H1 (cell line): Measurements from ENCODE around the gene TMPRSS9. TPM values are rescaled to one million over a fixed set of nuclear protein-coding genes. Genes with fewer than 3 reads are reported as not detected.

Experiments used
- BCL11A ChIP-seq, 2 experiments: IDR thresholded peaks; one replicate each; pipeline ENCODE4 v1.6.1; 2011; ENCODE audit warnings: low read depth in 2 of 2, low read length in 2 of 2, mild to moderate bottlenecking in 2 of 2
- CEBPB ChIP-seq: IDR thresholded peaks from 2 replicates; pipeline ENCODE4 v1.6.1; 2012; ENCODE audit warnings: low read depth, low read length
- EP300 ChIP-seq, 2 experiments: IDR thresholded peaks; 1 replicate in 1 of 2; 2 replicates in 1 of 2; pipeline ENCODE4 v1.6.1; 2011 to 2012; ENCODE audit warnings: low read depth in 2 of 2, low read length in 2 of 2, mild to moderate bottlenecking in 2 of 2, borderline replicate concordance in 1 of 2, inconsistent platforms in 1 of 2, moderate library complexity in 1 of 2
- JUN ChIP-seq: IDR thresholded peaks from 2 replicates; pipeline ENCODE4 v1.6.1; 2011; ENCODE audit warnings: low read depth, mild to moderate bottlenecking, improper control_type of control experiment, low read length
- POLR2AphosphoS5 ChIP-seq: IDR thresholded peaks from 2 replicates; pipeline ENCODE4 v1.6.1; 2011; ENCODE audit warnings: low read depth, low read length
- RFX5 ChIP-seq: IDR thresholded peaks from 2 replicates; pipeline ENCODE4 v1.6.1; 2011; ENCODE audit warnings: low read depth, low read length, improper control_type of control experiment, borderline replicate concordance
- SIX5 ChIP-seq: IDR thresholded peaks from 2 replicates; pipeline ENCODE4 v1.6.1; 2011; ENCODE audit warnings: mild to moderate bottlenecking, low read depth, low read length
- TAF7 ChIP-seq: optimal IDR thresholded peaks from 2 replicates; pipeline ENCODE3; 2011; ENCODE audit warnings: low read depth, mild to moderate bottlenecking, inconsistent platforms, low read length, moderate library complexity, borderline replicate concordance
- ZNF274 ChIP-seq: IDR thresholded peaks from 2 replicates; pipeline ENCODE4 v1.7.0; 2012; ENCODE audit warnings: low read length, borderline replicate concordance; ENCODE audit errors: extremely low read depth
- polyA plus RNA-seq, 7 experiments: library from polyadenylated mRNA; depleted of rRNA in 3 of 7; stranded (reverse) in 5 of 7; unstranded in 2 of 7; fragments of >200 nt in 5 of 7; fragments of 200-250 nt in 2 of 7; gene quantifications; 1 replicate in 5 of 7; 2 replicates in 1 of 7; 4 replicates in 1 of 7; pipeline versions ENCODE4 v1.2.1 to v1.2.3, GENCODE V29; 2011 to 2013; ENCODE audit warnings: missing spikeins in 2 of 7, mixed read lengths in 2 of 7
- total RNA-seq: library from RNA; stranded (reverse); fragmentation: NEBNext Ultra II Directional; extraction: Animal tissue kit (Norgen Biotek cat#: 25700); gene quantifications from 2 replicates; pipeline ENCODE4 v1.2.1, GENCODE V29; 2021
- TF ChIP-seq, protein P1 (sequence below): fragments of 300-600 bp; sonication (generic); IDR thresholded peaks from 2 replicates; pipeline ENCODE4 v1.7.1; 2012; ENCODE audit warnings: low read length, moderate library complexity, mild to moderate bottlenecking, inconsistent platforms; ENCODE audit not compliant: insufficient replicate concordance
- TF ChIP-seq, protein P2 (sequence below): IDR thresholded peaks from 2 replicates; pipeline ENCODE4 v1.6.1; 2011; ENCODE audit warnings: low read depth, mild to moderate bottlenecking, low read length; ENCODE audit not compliant: insufficient read depth

Gene TMPRSS9
- total and polyA plus RNA-seq, 2 of the 8 experiments (the other 6 are each of a cell fraction or from before 2014, with no cell fraction given), result 0.15 to 0.19 TPM

DNA sequence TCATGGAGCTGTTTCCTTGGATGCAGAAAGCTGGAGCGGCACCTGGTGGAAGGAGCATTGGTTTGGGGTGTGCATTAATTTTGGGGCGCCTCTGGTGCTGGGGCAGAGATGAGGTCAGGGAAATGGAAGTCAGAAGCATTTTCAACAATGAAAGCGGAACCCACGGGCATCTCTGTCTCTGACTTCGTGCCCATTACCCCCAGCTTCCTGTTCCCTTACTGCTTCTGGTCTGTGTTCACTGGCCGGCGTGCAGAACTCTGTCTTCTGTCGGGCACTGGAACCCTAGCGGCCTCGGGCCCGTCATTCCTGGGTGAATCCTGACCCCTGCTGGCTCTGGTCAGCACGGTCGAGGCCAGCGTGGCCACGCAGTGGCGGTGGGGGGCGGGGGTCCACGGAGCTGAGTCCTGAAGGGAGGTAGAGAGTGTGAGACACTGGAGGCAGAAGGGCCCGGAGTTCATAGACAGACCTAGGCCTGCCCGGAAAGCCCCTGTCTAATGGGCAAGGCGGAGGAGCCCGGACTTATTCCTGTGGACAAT is 44.2 kb upstream of the TMPRSS9 start (continued):
- TF ChIP-seq, protein P1, sequence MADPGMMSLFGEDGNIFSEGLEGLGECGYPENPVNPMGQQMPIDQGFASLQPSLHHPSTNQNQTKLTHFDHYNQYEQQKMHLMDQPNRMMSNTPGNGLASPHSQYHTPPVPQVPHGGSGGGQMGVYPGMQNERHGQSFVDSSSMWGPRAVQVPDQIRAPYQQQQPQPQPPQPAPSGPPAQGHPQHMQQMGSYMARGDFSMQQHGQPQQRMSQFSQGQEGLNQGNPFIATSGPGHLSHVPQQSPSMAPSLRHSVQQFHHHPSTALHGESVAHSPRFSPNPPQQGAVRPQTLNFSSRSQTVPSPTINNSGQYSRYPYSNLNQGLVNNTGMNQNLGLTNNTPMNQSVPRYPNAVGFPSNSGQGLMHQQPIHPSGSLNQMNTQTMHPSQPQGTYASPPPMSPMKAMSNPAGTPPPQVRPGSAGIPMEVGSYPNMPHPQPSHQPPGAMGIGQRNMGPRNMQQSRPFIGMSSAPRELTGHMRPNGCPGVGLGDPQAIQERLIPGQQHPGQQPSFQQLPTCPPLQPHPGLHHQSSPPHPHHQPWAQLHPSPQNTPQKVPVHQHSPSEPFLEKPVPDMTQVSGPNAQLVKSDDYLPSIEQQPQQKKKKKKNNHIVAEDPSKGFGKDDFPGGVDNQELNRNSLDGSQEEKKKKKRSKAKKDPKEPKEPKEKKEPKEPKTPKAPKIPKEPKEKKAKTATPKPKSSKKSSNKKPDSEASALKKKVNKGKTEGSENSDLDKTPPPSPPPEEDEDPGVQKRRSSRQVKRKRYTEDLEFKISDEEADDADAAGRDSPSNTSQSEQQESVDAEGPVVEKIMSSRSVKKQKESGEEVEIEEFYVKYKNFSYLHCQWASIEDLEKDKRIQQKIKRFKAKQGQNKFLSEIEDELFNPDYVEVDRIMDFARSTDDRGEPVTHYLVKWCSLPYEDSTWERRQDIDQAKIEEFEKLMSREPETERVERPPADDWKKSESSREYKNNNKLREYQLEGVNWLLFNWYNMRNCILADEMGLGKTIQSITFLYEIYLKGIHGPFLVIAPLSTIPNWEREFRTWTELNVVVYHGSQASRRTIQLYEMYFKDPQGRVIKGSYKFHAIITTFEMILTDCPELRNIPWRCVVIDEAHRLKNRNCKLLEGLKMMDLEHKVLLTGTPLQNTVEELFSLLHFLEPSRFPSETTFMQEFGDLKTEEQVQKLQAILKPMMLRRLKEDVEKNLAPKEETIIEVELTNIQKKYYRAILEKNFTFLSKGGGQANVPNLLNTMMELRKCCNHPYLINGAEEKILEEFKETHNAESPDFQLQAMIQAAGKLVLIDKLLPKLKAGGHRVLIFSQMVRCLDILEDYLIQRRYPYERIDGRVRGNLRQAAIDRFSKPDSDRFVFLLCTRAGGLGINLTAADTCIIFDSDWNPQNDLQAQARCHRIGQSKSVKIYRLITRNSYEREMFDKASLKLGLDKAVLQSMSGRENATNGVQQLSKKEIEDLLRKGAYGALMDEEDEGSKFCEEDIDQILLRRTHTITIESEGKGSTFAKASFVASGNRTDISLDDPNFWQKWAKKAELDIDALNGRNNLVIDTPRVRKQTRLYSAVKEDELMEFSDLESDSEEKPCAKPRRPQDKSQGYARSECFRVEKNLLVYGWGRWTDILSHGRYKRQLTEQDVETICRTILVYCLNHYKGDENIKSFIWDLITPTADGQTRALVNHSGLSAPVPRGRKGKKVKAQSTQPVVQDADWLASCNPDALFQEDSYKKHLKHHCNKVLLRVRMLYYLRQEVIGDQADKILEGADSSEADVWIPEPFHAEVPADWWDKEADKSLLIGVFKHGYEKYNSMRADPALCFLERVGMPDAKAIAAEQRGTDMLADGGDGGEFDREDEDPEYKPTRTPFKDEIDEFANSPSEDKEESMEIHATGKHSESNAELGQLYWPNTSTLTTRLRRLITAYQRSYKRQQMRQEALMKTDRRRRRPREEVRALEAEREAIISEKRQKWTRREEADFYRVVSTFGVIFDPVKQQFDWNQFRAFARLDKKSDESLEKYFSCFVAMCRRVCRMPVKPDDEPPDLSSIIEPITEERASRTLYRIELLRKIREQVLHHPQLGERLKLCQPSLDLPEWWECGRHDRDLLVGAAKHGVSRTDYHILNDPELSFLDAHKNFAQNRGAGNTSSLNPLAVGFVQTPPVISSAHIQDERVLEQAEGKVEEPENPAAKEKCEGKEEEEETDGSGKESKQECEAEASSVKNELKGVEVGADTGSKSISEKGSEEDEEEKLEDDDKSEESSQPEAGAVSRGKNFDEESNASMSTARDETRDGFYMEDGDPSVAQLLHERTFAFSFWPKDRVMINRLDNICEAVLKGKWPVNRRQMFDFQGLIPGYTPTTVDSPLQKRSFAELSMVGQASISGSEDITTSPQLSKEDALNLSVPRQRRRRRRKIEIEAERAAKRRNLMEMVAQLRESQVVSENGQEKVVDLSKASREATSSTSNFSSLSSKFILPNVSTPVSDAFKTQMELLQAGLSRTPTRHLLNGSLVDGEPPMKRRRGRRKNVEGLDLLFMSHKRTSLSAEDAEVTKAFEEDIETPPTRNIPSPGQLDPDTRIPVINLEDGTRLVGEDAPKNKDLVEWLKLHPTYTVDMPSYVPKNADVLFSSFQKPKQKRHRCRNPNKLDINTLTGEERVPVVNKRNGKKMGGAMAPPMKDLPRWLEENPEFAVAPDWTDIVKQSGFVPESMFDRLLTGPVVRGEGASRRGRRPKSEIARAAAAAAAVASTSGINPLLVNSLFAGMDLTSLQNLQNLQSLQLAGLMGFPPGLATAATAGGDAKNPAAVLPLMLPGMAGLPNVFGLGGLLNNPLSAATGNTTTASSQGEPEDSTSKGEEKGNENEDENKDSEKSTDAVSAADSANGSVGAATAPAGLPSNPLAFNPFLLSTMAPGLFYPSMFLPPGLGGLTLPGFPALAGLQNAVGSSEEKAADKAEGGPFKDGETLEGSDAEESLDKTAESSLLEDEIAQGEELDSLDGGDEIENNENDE, result no peak
- no peak for TF ChIP-seq TAF7
- no peak for TF ChIP-seq BCL11A (IDR thresholded peaks at IDR 0.05; ENCODE audit: low read depth in 2 of 2, low read length in 2 of 2)
- no peak for TF ChIP-seq JUN
- TF ChIP-seq ZNF274, result no peak
- no peak for TF ChIP-seq RFX5
- no peak for TF ChIP-seq POLR2AphosphoS5
- no peak for TF ChIP-seq SIX5
- TF ChIP-seq EP300 (IDR thresholded peaks at IDR 0.05; ENCODE audit: borderline replicate concordance in 1 of 2, low read depth in 2 of 2, low read length in 2 of 2), result no peak
- TF ChIP-seq CEBPB, result no peak
- TF ChIP-seq, protein P2, sequence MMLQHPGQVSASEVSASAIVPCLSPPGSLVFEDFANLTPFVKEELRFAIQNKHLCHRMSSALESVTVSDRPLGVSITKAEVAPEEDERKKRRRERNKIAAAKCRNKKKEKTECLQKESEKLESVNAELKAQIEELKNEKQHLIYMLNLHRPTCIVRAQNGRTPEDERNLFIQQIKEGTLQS, result no peak
